GM23338 (cell line): ENCODE results near the gene KCNIP1. TPM values are rescaled to one million over a fixed set of nuclear protein-coding genes. Genes with fewer than 3 reads are reported as not detected.

Experiments used
- ATAC-seq: fragments of 200-7000 bp; cut with Tn5 transposase; 3 replicates; pipeline ENCODE4 v1.9.1; 2020
- DNase-seq: peaks from one replicate; pipeline ENCODE4 v3.0.0-alpha.2; 2015; ENCODE audit warnings: low spot score
- H2AFZ ChIP-seq: fragments of 200-600 bp; sonication (generic); 2 replicates; pipeline ENCODE4 v1.8.0; 2016; ENCODE audit warnings: antibody characterized with exemption, mild to moderate bottlenecking, moderate library complexity
- H3F3A ChIP-seq: fragments of 200-600 bp; sonication (generic); replicated peaks from 2 replicates; pipeline ENCODE4 v1.8.0; 2017; ENCODE audit warnings: antibody characterized with exemption, mixed run types, low read depth
- H3K27ac ChIP-seq: fragments of 200-600 bp; sonication (generic); 2 replicates; pipeline ENCODE4 v1.6.1; 2016; ENCODE audit warnings: low read depth
- H3K27me3 ChIP-seq: fragments of 200-600 bp; sonication (generic); 2 replicates; pipeline ENCODE4 v1.8.0; 2016; ENCODE audit warnings: mild to moderate bottlenecking, mixed run types, moderate library complexity; ENCODE audit not compliant: insufficient read depth
- H3K36me3 ChIP-seq: fragments of 200-600 bp; sonication (generic); 2 replicates; pipeline ENCODE4 v1.8.0; 2016; ENCODE audit warnings: mild to moderate bottlenecking; ENCODE audit not compliant: insufficient read depth
- H3K4me1 ChIP-seq: fragments of 200-600 bp; sonication (generic); 2 replicates; pipeline ENCODE4 v1.8.0; 2016; ENCODE audit warnings: mild to moderate bottlenecking, moderate library complexity; ENCODE audit not compliant: insufficient read depth
- H3K4me2 ChIP-seq: fragments of 200-600 bp; sonication (generic); 2 replicates; pipeline ENCODE4 v1.7.1; 2017; ENCODE audit warnings: mixed run types
- H3K4me3 ChIP-seq: fragments of 200-600 bp; sonication (generic); 2 replicates; pipeline ENCODE4 v1.6.1; 2016; ENCODE audit warnings: mixed run types
- H3K79me2 ChIP-seq: fragments of 200-600 bp; sonication (generic); replicated peaks from 2 replicates; pipeline ENCODE4 v1.8.0; 2017; ENCODE audit warnings: mild to moderate bottlenecking; ENCODE audit not compliant: insufficient read depth
- H3K9me2 ChIP-seq: fragments of 200-600 bp; sonication (generic); 2 replicates; pipeline ENCODE4 v1.8.0; 2017; ENCODE audit not compliant: insufficient read depth
- H4K20me1 ChIP-seq: fragments of 200-600 bp; sonication (generic); replicated peaks from 2 replicates; pipeline ENCODE4 v1.8.0; 2017; ENCODE audit warnings: mild to moderate bottlenecking; ENCODE audit not compliant: insufficient read depth
- H3K27ac Mint-ChIP-seq: 2 replicates; pipeline ENCODE4 v1.8.0; 2020; ENCODE audit warnings: inconsistent platforms, mild to moderate bottlenecking, moderate library complexity, mixed read lengths
- H3K27me3 Mint-ChIP-seq: 3 replicates; pipeline ENCODE4 v1.8.0; 2022; ENCODE audit warnings: low read depth, mild to moderate bottlenecking, moderate library complexity, mixed read lengths, inconsistent platforms; ENCODE audit not compliant: insufficient read depth, poor library complexity
- H3K36me3 Mint-ChIP-seq: 3 replicates; pipeline ENCODE4 v1.8.0; 2021; ENCODE audit warnings: low read depth, mild to moderate bottlenecking, inconsistent platforms, moderate library complexity, mixed read lengths
- H3K4me1 Mint-ChIP-seq: 3 replicates; pipeline ENCODE4 v1.8.0; 2020; ENCODE audit warnings: mild to moderate bottlenecking, inconsistent platforms, mixed read lengths
- H3K4me3 Mint-ChIP-seq: 3 replicates; pipeline ENCODE4 v1.8.0; 2021; ENCODE audit warnings: moderate library complexity, mild to moderate bottlenecking, inconsistent platforms, mixed read lengths
- H3K9me3 Mint-ChIP-seq: 3 replicates; pipeline ENCODE4 v1.8.0; 2020; ENCODE audit warnings: moderate library complexity, mild to moderate bottlenecking, inconsistent platforms, mixed read lengths
- CREB1 ChIP-seq: fragments of 250-450 bp; sonication (Bioruptor Pico); IDR thresholded peaks from 2 replicates; pipeline ENCODE4 v1.5.0; 2020; ENCODE audit warnings: low read depth, mild to moderate bottlenecking, moderate library complexity
- EZH2 ChIP-seq: fragments of 200-600 bp; sonication (generic); IDR thresholded peaks from one replicate; pipeline ENCODE4 v1.8.0; 2017; ENCODE audit warnings: antibody characterized with exemption, mild to moderate bottlenecking, low read depth; ENCODE audit not compliant: unreplicated experiment
- EZH2phosphoT487 ChIP-seq: fragments of 200-600 bp; sonication (generic); IDR thresholded peaks from one replicate; pipeline ENCODE4 v1.8.1; 2018; ENCODE audit warnings: antibody characterized with exemption; ENCODE audit not compliant: unreplicated experiment
- JUNB ChIP-seq: IDR thresholded peaks from one replicate; pipeline ENCODE4 v1.6.1; 2016; ENCODE audit warnings: antibody characterized with exemption; ENCODE audit not compliant: unreplicated experiment
- NANOG ChIP-seq: IDR thresholded peaks from 2 replicates; pipeline ENCODE4 v1.6.1; 2016; ENCODE audit warnings: antibody characterized with exemption, borderline replicate concordance
- POLR2AphosphoS5 ChIP-seq: IDR thresholded peaks from 2 replicates; pipeline ENCODE4 v1.6.1; 2016; ENCODE audit warnings: antibody characterized with exemption, low read depth
- STAT1 ChIP-seq: IDR thresholded peaks from one replicate; pipeline ENCODE4 v1.6.1; 2016; ENCODE audit warnings: antibody characterized with exemption; ENCODE audit not compliant: unreplicated experiment
- ZNF114 ChIP-seq: fragments of 250-450 bp; sonication (Bioruptor Pico); IDR thresholded peaks from 2 replicates; pipeline ENCODE4 v1.5.0; 2020; ENCODE audit warnings: mild to moderate bottlenecking, moderate library complexity
- ZNF331 ChIP-seq: fragments of 250-450 bp; sonication (Bioruptor Pico); IDR thresholded peaks from 2 replicates; pipeline ENCODE4 v1.5.0; 2020; ENCODE audit warnings: low read depth, mild to moderate bottlenecking, moderate library complexity
- polyA plus RNA-seq: library from polyadenylated mRNA; unstranded; fragments of >200 nt; fragmentation: Nextera tagmentation; extraction: Ambion mirVana; gene quantifications from 2 replicates; pipeline ENCODE4 v1.2.1, GENCODE V29; 2016
- total RNA-seq: library from RNA; depleted of rRNA; stranded (reverse); fragments of >200 nt; shearing (Covaris generic); gene quantifications from 2 replicates; pipeline ENCODE4 v1.2.3, GENCODE V29; 2014
- TF ChIP-seq, protein P1 (sequence below): IDR thresholded peaks from 2 replicates; pipeline ENCODE4 v1.6.1; 2016; ENCODE audit warnings: antibody characterized with exemption
- TF ChIP-seq, protein P2 (sequence below), 2 experiments: fragments of 200-600 bp in 1 of 2; sonication (generic) in 1 of 2; conservative IDR thresholded peaks; 2 replicates each; pipeline versions ENCODE4 v1.5.1 to v1.6.1; 2016 to 2017; ENCODE audit warnings: antibody characterized with exemption in 2 of 2, low read depth in 2 of 2, mild to moderate bottlenecking in 2 of 2, moderate library complexity in 1 of 2
- TF ChIP-seq, protein P3 (sequence below): fragments of 250-450 bp; sonication (Bioruptor Pico); IDR thresholded peaks from 2 replicates; pipeline ENCODE4 v1.5.0; 2020; ENCODE audit warnings: mild to moderate bottlenecking, moderate library complexity
- TF ChIP-seq, protein P4 (sequence below): IDR thresholded peaks from one replicate; pipeline ENCODE4 v1.6.1; 2018; ENCODE audit warnings: antibody characterized with exemption; ENCODE audit not compliant: unreplicated experiment

Gene KCNIP1
- total and polyA plus RNA-seq, 2 experiments from 2014 or later, result 0.31 to 0.87 TPM

DNA sequence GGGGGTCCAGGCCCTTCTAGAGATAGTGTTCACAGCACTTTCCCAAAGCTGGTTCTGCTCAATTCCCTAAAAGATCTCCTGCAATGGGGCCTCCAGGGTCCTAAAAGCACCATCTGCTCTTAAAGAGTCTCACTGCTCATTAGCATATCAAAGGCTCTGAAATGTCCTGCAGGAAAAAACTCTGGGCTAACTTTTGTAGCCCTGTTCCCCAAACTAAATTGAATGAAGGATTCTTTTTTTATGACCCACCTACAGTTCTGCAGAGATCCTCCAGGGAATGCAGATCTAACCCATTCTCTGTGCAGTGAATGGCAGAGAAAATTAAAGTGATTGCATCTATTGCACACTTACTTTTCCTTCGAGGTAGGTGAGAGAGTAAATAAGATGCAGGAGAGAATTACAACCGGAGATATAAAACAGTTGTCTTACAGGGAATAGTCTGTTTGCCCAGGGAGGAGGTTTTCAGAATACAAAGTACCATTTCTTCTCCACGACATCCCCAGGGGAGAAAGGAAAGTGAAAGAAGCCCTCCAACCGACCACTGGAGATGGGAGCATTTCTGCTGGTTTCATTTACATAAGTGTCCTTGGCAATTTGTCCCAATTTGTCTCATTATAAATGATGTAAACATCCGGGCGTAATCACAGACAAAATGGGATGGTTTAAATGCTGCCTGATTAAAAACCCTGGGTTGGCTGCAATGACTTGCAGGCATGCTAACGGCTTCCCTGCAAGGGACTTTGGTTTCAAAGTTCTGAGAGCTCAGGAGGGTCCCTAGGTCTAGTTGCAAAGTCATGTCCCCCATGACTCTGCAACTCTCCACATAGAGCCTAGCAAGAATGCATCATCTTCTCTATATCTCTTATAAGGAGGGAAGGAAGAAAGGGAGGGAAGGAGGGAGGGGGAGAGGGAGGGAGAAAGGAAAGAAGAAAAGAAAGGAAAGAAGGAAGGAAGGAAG is 114.0 kb downstream of the KCNIP1 start:
- H3K4me1 ChIP-seq, result peaks cover 41% of the 10 kb centered on the region
- Mint-ChIP-seq H3K27ac (no peak overlapping the region; the same call in 1 of the 2 replicates), H3K9me3 (no peaks in the 10 kb centered on the region), H3K4me3 (no peak overlapping the region), H3K36me3 (no peaks in the 10 kb centered on the region), H3K4me1 (peaks cover 36% of the 10 kb centered on the region), H3K27me3 (peaks cover 6% of the 10 kb centered on the region)
- ATAC-seq (peak; percentile 20; the same call in 1 of the 3 replicates), DNase-seq (no peak)
- H3K27me3 ChIP-seq, result no peaks in the 10 kb centered on the region
- H3F3A ChIP-seq, result peaks cover 5% of the 10 kb centered on the region; the same call in 1 of the 2 replicates
- peak overlapping the region; percentile 82; the same call in 1 of the 2 replicates for H2AFZ ChIP-seq
- no peaks in the 10 kb centered on the region for H3K79me2 ChIP-seq
- H3K4me2 ChIP-seq, result peak overlapping the region; percentile 65; the same call in 1 of the 2 replicates
- H3K4me3 ChIP-seq, result no peak overlapping the region
- no peak overlapping the region for H3K27ac ChIP-seq
- no peaks in the 10 kb centered on the region for H3K9me2 ChIP-seq
- TF ChIP-seq ZNF114 (CRISPR knock-in tag), result no peak
- TF ChIP-seq NANOG, result no peak
- TF ChIP-seq, protein P1, sequence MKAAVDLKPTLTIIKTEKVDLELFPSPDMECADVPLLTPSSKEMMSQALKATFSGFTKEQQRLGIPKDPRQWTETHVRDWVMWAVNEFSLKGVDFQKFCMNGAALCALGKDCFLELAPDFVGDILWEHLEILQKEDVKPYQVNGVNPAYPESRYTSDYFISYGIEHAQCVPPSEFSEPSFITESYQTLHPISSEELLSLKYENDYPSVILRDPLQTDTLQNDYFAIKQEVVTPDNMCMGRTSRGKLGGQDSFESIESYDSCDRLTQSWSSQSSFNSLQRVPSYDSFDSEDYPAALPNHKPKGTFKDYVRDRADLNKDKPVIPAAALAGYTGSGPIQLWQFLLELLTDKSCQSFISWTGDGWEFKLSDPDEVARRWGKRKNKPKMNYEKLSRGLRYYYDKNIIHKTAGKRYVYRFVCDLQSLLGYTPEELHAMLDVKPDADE, result no peak
- TF ChIP-seq, protein P2, sequence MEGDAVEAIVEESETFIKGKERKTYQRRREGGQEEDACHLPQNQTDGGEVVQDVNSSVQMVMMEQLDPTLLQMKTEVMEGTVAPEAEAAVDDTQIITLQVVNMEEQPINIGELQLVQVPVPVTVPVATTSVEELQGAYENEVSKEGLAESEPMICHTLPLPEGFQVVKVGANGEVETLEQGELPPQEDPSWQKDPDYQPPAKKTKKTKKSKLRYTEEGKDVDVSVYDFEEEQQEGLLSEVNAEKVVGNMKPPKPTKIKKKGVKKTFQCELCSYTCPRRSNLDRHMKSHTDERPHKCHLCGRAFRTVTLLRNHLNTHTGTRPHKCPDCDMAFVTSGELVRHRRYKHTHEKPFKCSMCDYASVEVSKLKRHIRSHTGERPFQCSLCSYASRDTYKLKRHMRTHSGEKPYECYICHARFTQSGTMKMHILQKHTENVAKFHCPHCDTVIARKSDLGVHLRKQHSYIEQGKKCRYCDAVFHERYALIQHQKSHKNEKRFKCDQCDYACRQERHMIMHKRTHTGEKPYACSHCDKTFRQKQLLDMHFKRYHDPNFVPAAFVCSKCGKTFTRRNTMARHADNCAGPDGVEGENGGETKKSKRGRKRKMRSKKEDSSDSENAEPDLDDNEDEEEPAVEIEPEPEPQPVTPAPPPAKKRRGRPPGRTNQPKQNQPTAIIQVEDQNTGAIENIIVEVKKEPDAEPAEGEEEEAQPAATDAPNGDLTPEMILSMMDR (conservative IDR thresholded peaks at IDR 0.05; ENCODE audit: low read depth in 2 of 2), result no peak
- TF ChIP-seq, protein P3, sequence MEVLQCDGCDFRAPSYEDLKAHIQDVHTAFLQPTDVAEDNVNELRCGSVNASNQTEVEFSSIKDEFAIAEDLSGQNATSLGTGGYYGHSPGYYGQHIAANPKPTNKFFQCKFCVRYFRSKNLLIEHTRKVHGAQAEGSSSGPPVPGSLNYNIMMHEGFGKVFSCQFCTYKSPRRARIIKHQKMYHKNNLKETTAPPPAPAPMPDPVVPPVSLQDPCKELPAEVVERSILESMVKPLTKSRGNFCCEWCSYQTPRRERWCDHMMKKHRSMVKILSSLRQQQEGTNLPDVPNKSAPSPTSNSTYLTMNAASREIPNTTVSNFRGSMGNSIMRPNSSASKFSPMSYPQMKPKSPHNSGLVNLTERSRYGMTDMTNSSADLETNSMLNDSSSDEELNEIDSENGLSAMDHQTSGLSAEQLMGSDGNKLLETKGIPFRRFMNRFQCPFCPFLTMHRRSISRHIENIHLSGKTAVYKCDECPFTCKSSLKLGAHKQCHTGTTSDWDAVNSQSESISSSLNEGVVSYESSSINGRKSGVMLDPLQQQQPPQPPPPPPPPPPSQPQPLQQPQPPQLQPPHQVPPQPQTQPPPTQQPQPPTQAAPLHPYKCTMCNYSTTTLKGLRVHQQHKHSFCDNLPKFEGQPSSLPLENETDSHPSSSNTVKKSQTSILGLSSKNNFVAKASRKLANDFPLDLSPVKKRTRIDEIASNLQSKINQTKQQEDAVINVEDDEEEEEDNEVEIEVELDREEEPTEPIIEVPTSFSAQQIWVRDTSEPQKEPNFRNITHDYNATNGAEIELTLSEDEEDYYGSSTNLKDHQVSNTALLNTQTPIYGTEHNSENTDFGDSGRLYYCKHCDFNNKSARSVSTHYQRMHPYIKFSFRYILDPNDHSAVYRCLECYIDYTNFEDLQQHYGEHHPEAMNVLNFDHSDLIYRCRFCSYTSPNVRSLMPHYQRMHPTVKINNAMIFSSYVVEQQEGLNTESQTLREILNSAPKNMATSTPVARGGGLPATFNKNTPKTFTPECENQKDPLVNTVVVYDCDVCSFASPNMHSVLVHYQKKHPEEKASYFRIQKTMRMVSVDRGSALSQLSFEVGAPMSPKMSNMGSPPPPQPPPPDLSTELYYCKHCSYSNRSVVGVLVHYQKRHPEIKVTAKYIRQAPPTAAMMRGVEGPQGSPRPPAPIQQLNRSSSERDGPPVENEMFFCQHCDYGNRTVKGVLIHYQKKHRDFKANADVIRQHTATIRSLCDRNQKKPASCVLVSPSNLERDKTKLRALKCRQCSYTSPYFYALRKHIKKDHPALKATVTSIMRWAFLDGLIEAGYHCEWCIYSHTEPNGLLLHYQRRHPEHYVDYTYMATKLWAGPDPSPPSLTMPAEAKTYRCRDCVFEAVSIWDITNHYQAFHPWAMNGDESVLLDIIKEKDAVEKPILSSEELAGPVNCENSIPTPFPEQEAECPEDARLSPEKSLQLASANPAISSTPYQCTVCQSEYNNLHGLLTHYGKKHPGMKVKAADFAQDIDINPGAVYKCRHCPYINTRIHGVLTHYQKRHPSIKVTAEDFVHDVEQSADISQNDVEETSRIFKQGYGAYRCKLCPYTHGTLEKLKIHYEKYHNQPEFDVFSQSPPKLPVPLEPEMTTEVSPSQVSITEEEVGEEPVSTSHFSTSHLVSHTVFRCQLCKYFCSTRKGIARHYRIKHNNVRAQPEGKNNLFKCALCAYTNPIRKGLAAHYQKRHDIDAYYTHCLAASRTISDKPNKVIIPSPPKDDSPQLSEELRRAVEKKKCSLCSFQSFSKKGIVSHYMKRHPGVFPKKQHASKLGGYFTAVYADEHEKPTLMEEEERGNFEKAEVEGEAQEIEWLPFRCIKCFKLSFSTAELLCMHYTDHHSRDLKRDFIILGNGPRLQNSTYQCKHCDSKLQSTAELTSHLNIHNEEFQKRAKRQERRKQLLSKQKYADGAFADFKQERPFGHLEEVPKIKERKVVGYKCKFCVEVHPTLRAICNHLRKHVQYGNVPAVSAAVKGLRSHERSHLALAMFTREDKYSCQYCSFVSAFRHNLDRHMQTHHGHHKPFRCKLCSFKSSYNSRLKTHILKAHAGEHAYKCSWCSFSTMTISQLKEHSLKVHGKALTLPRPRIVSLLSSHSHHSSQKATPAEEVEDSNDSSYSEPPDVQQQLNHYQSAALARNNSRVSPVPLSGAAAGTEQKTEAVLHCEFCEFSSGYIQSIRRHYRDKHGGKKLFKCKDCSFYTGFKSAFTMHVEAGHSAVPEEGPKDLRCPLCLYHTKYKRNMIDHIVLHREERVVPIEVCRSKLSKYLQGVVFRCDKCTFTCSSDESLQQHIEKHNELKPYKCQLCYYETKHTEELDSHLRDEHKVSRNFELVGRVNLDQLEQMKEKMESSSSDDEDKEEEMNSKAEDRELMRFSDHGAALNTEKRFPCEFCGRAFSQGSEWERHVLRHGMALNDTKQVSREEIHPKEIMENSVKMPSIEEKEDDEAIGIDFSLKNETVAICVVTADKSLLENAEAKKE, result no peak
- TF ChIP-seq, protein P4, sequence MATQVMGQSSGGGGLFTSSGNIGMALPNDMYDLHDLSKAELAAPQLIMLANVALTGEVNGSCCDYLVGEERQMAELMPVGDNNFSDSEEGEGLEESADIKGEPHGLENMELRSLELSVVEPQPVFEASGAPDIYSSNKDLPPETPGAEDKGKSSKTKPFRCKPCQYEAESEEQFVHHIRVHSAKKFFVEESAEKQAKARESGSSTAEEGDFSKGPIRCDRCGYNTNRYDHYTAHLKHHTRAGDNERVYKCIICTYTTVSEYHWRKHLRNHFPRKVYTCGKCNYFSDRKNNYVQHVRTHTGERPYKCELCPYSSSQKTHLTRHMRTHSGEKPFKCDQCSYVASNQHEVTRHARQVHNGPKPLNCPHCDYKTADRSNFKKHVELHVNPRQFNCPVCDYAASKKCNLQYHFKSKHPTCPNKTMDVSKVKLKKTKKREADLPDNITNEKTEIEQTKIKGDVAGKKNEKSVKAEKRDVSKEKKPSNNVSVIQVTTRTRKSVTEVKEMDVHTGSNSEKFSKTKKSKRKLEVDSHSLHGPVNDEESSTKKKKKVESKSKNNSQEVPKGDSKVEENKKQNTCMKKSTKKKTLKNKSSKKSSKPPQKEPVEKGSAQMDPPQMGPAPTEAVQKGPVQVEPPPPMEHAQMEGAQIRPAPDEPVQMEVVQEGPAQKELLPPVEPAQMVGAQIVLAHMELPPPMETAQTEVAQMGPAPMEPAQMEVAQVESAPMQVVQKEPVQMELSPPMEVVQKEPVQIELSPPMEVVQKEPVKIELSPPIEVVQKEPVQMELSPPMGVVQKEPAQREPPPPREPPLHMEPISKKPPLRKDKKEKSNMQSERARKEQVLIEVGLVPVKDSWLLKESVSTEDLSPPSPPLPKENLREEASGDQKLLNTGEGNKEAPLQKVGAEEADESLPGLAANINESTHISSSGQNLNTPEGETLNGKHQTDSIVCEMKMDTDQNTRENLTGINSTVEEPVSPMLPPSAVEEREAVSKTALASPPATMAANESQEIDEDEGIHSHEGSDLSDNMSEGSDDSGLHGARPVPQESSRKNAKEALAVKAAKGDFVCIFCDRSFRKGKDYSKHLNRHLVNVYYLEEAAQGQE, result no peak
- no peak for TF ChIP-seq STAT1
- TF ChIP-seq EZH2phosphoT487, result no peak
- no peak for TF ChIP-seq EZH2
- TF ChIP-seq POLR2AphosphoS5, result no peak
- TF ChIP-seq JUNB, result no peak
- no peak for TF ChIP-seq ZNF331 (CRISPR knock-in tag)
- no peak for TF ChIP-seq CREB1 (CRISPR knock-in tag)
- H3K36me3 ChIP-seq, result no peaks in the 10 kb centered on the region
- no peaks in the 10 kb centered on the region for H4K20me1 ChIP-seq
